Measurements from ENCODE around the gene MRPL32. TPM values are rescaled to one million over a fixed set of nuclear protein-coding genes. Genes with fewer than 3 reads are reported as not detected.

Gene MRPL32
- total RNA-seq, 1 donor from 2014 or later: 52.6 TPM

DNA sequence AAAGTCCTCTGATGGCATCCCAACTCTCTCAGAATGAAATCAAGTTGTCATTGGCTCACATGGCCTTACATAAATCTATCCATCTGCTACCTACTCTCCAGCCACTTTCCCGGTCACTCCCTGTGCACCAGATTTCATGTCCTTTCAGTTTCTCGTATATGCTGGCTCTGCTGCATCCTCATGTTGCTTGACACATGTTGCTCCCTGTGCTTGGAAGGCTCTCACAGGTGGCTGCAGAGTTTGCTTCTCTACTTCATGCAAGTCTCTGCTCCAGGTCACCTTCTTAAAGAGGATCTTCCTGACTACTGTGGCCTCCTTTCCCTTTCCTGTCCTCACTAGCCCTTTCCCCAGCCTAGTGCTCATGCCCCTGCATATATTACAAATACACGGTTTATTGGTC, 48.3 kb downstream of the MRPL32 start:
- no peak for TF ChIP-seq CTCF (conservative IDR thresholded peaks at IDR 0.05)
- no peak for DNase-seq (ENCODE audit: low read depth, low spot score)
- peaks cover 5% of the 10 kb centered on the region for H3K4me1 Mint-ChIP-seq
- H3K36me3 Mint-ChIP-seq (ENCODE audit: low read depth): peaks cover 4% of the 10 kb centered on the region
- no peak overlapping the region for H3K4me3 Mint-ChIP-seq
- H3K9me3 Mint-ChIP-seq: peaks cover 10% of the 10 kb centered on the region
- H3K27me3 Mint-ChIP-seq (ENCODE audit: low read depth): no peaks in the 10 kb centered on the region
- H3K27ac Mint-ChIP-seq (ENCODE audit: unreplicated experiment): no peak overlapping the region

DNA sequence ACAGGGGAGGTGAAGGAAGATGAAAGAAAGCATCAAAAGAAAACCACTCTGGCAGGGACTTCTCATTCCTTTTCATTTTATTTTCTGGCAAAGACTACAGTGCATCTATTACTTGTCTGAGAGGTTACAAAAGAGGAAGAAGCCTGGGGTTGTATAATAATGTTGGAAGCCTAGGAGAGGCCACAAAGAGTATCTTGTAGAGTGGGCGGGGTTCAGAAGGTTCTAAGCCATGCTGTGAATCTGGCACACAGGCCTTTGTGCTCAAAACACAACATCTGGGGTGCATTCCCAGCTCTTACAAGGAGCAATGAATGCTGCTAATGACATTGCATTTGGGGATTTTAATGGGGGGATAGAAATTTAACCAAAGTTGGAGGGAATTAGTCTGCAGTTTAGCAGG, 49.4 kb downstream of the MRPL32 start:
- no peak overlapping the region for H3K4me3 Mint-ChIP-seq
- no peaks in the 10 kb centered on the region for H3K27me3 Mint-ChIP-seq (ENCODE audit: low read depth)
- H3K4me1 Mint-ChIP-seq: peaks cover 5% of the 10 kb centered on the region
- no peak overlapping the region for H3K27ac Mint-ChIP-seq (ENCODE audit: unreplicated experiment)
- TF ChIP-seq CTCF (conservative IDR thresholded peaks at IDR 0.05): no peak
- peaks cover 10% of the 10 kb centered on the region for H3K9me3 Mint-ChIP-seq
- H3K36me3 Mint-ChIP-seq (ENCODE audit: low read depth): peaks cover 4% of the 10 kb centered on the region
- no peak for DNase-seq (ENCODE audit: low read depth, low spot score)

- Mint-ChIP-seq H3K27me3 (ENCODE audit: low read depth) (no peaks in the 10 kb centered on the region), H3K4me1 (peaks cover 5% of the 10 kb centered on the region), H3K27ac (ENCODE audit: unreplicated experiment) (no peak overlapping the region), H3K36me3 (ENCODE audit: low read depth) (peaks cover 4% of the 10 kb centered on the region), H3K4me3 (no peak overlapping the region), H3K9me3 (peaks cover 13% of the 10 kb centered on the region)
- no peak for DNase-seq (ENCODE audit: low read depth, low spot score)
- no peak for TF ChIP-seq CTCF (conservative IDR thresholded peaks at IDR 0.05)
Measured at GRCh38 chr7:42982604-42983115, 50.5 kb downstream of the MRPL32 start.

GRCh38 chr7:42984137-42984536, 52.0 kb downstream of the MRPL32 start:
- H3K9me3 Mint-ChIP-seq: peaks cover 13% of the 10 kb centered on the region
- H3K4me3 Mint-ChIP-seq: no peak overlapping the region
- peaks cover 4% of the 10 kb centered on the region for H3K36me3 Mint-ChIP-seq (ENCODE audit: low read depth)
- H3K27ac Mint-ChIP-seq (ENCODE audit: unreplicated experiment): no peak overlapping the region
- peaks cover 5% of the 10 kb centered on the region for H3K4me1 Mint-ChIP-seq
- no peak for TF ChIP-seq CTCF (conservative IDR thresholded peaks at IDR 0.05)
- no peaks in the 10 kb centered on the region for H3K27me3 Mint-ChIP-seq (ENCODE audit: low read depth)
- DNase-seq (ENCODE audit: low read depth, low spot score): no peak

GRCh38 chr7:42986213-42986612, 54.0 kb downstream of the MRPL32 start:
- no peak for DNase-seq (ENCODE audit: low read depth, low spot score)
- Mint-ChIP-seq H3K9me3 (peaks cover 13% of the 10 kb centered on the region), H3K36me3 (ENCODE audit: low read depth) (peaks cover 4% of the 10 kb centered on the region), H3K4me3 (no peak overlapping the region), H3K4me1 (peaks cover 7% of the 10 kb centered on the region), H3K27ac (ENCODE audit: unreplicated experiment) (no peak overlapping the region), H3K27me3 (ENCODE audit: low read depth) (no peaks in the 10 kb centered on the region)
- TF ChIP-seq CTCF (conservative IDR thresholded peaks at IDR 0.05): no peak
